ENCODE results near the gene CD52.

The CD52 gene

GRCh38 chr1:26317612-26318337 is at the start of gene CD52:
TSS of gene CD52 (plus strand) at chr1:26317958. CDS start at chr1:26318018, 60 bp downstream.
- DNase-seq = no peak

GRCh38 chr1:26268290-26269197 is 49.2 kb upstream of the CD52 start:
- no peak for DNase-seq

- DNase-seq = no peak
These were observed 48.6 kb upstream of the CD52 start for GRCh38 chr1:26269198-26269550.

GRCh38 chr1:26274801-26275425 is 42.8 kb upstream of the CD52 start:
- peak in 1 of 51 donors; percentile 20 for DNase-seq

- peak in 45 of 51 donors; percentile 14 to 85 (median 63) for DNase-seq
These were observed 42.0 kb upstream of the CD52 start for GRCh38 chr1:26275580-26276431.

GRCh38 chr1:26276432-26276838 is 41.3 kb upstream of the CD52 start:
- DNase-seq = peak in 1 of 51 donors; percentile 28

GRCh38 chr1:26277261-26277661 is 40.5 kb upstream of the CD52 start:
- DNase-seq = no peak

- no peak for DNase-seq
These were observed 40.0 kb upstream of the CD52 start for GRCh38 chr1:26277719-26278118.

- DNase-seq = peak in 9 of 51 donors; percentile 12 to 38 (median 28)
These were observed 39.5 kb upstream of the CD52 start for GRCh38 chr1:26278303-26278702.

GRCh38 chr1:26278724-26279455 is 38.9 kb upstream of the CD52 start:
- peak in 2 of 51 donors; percentile 19 to 21 for DNase-seq

GRCh38 chr1:26279456-26280332 is 38.1 kb upstream of the CD52 start, which contains the start of gene SH3BGRL3:
TSS of gene SH3BGRL3 (plus strand) at chr1:26280086. CDS start at chr1:26280156, 70 bp downstream.
- peak in 49 of 51 donors; percentile 18 to 90 (median 75) for DNase-seq

GRCh38 chr1:26280333-26281042 is 37.3 kb upstream of the CD52 start:
- peak in 3 of 51 donors; percentile 35 to 46 (median 41) for DNase-seq

- no peak for DNase-seq
These were observed 36.4 kb upstream of the CD52 start for GRCh38 chr1:26281091-26281958.

GRCh38 chr1:26281971-26282370 is 35.8 kb upstream of the CD52 start:
- DNase-seq = no peak

- DNase-seq = no peak
These were observed 35.3 kb upstream of the CD52 start for GRCh38 chr1:26282401-26282918.

- peak in 1 of 51 donors; percentile 17 for DNase-seq
These were observed 34.4 kb upstream of the CD52 start for GRCh38 chr1:26283279-26283853.
